ENCODE data around the gene TMCC1.
"Not testable (repeated sequence)": the region's sequence is repeated elsewhere in the genome, so short reads cannot be mapped to it uniquely, and the experiment has no call there.

Gene TMCC1

GRCh38 chr3:129836381-129837064, 57.0 kb downstream of the TMCC1 start:
- DNase-seq (ENCODE audit: low read depth, low spot score), result no peak

- DNase-seq (ENCODE audit: low read depth, low spot score), result no peak
Observed at GRCh38 chr3:129835198-129835597, 58.3 kb downstream of the TMCC1 start.

DNA sequence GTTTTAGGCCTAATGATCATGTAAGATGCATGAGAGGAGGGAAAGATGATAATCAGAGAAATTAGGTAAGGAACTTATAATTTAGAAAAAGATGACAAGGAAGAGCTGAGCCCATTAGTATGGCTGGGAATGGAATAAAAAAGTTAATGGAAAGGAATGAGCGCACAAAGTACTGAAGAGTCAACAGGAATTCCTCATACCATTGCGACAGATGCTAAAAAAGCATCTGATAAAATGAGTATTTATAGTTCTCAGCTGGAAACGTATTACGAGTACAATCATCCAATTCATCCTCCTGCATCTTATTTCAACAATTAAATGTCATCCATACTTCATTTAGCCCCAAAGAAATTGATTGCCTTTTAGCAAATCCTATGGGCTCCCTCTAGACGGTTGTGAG, 58.9 kb downstream of the TMCC1 start:
- no peak for DNase-seq (ENCODE audit: low read depth, low spot score)

GRCh38 chr3:129831942-129832341, 61.6 kb downstream of the TMCC1 start:
- DNase-seq (ENCODE audit: low read depth, low spot score), result not testable (repeated sequence)

DNA sequence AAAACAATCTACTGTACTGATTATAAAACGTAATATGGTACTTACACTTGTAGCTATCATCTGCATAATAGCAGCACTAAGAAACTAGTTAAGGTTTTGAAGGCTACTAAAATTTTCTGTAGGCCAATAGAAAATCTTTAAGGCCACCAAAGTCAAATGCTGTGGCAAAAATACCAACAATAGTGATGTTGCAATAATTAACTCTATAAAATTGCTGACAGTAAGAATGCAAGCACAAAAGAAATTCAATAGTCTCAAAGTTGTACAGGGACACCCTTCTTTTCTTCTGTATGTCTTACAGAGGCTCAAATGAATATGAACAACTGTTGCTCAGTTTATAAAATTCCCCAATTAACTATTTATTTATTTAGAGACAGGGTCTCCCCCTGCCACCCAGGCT, 62.0 kb downstream of the TMCC1 start:
- no peak for DNase-seq (ENCODE audit: low read depth, low spot score)

DNA sequence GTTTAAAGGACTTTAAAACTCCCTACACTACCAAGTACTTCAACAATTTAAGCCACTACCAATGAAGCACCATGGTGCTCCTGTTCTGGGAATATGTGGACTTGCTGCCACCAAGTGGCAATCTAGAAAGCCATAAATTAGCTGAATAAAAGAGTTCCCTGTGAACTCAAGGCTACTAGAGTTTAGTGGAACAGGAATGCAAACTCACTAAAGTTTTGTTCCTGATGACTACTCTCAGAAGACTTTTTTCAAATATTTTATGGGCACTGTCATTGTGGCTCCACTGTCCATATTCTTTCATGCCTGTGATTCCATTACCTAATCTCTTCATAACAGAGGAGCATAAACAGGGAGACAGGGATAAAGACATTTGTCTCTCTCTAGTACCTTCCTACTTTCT, 63.9 kb downstream of the TMCC1 start:
- peak; percentile 39 for DNase-seq (ENCODE audit: low read depth, low spot score)

GRCh38 chr3:129827765-129828164, 65.7 kb downstream of the TMCC1 start:
- DNase-seq (ENCODE audit: low read depth, low spot score), result no peak

- no peak for DNase-seq (ENCODE audit: low read depth, low spot score)
Observed at GRCh38 chr3:129824926-129825541, 68.5 kb downstream of the TMCC1 start.

DNA sequence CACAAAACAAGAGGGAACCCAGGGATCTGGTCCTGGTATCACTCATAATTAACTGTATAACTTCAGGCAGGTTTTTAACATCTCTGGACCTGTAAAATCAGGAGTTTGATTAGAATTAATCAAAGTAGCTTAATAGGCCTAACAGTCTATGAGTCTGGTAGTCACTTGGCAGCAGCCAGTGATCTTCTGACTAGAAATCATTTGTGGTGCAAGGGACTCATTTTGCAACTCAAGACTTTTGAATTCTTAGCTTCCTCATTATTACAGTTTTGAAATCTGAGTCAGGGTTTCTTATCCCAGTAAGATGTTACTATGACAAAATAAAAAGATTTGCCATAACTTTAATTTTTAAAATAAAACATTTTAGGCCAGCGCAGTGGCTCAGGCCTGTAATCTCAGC, 70.8 kb downstream of the TMCC1 start:
- DNase-seq (ENCODE audit: low read depth, low spot score), result no peak

DNA sequence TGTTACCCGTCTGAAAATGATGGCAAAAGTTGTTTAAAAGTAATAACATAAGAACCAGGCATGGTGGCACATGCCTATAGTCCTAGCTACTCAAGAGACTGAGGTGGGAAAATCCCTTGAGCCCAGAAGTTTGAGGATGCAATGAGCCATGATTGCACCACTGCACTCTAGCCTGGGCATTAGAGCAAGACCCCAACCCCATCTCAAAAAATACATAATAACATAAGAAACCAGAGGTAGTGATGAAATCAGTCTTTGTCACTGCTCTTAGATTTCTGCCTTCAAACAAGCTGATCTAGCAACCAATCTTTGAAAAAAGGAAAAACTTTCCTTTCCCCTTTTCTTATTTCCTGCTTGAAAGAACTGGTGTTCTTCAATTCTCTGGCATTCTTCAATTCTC, 71.3 kb downstream of the TMCC1 start:
- DNase-seq (ENCODE audit: low read depth, low spot score), result no peak

DNA sequence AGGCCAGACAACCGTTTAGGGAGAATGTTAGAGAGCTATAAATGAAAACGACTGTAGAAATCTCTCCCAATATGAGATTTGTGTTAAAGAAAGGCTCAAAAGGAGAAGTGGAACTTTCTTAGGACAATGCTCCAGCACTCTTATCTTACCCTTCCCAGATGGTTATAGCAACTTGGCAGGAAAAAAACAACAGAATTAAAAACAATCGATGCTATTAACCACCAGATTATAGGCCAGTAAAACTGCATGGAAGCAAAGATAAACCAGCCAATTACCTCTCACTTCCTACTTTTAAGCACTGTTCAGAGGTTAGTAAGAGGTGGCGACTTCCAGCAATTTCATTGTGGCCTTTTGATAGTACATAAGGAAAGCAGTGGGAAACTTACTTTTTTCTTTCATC, 72.9 kb downstream of the TMCC1 start:
- no peak for DNase-seq (ENCODE audit: low read depth, low spot score)

DNA sequence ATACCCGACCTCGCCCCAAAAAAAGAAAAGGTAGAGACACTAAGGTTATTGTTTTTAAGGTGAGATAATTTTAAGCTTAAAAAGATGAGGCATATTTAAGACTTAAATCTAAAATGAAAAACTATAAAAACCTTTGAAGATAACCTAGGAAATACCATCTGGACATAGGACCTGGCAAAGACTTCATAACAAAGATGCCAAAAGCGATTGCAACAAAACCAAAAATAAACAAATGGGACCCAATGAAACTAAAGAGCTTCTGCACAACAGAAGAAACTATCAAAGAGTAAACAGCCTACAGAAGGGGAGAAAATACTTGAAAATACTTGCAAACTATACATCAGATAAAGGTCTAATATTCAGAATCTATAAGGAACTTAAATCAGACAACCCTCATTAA, 80.9 kb downstream of the TMCC1 start:
- DNase-seq (ENCODE audit: low read depth, low spot score), result no peak

- DNase-seq (ENCODE audit: low read depth, low spot score), result no peak
Observed at GRCh38 chr3:129809297-129809696, 84.2 kb downstream of the TMCC1 start.

GRCh38 chr3:129796146-129796545, 97.4 kb downstream of the TMCC1 start:
- no peak for DNase-seq (ENCODE audit: low read depth, low spot score)

GRCh38 chr3:129795186-129796010, 98.1 kb downstream of the TMCC1 start:
- DNase-seq (ENCODE audit: low read depth, low spot score), result no peak

- no peak for DNase-seq (ENCODE audit: low read depth, low spot score)
Observed at GRCh38 chr3:129794311-129795185, 99.0 kb downstream of the TMCC1 start.

GRCh38 chr3:129793942-129794310, 99.6 kb downstream of the TMCC1 start:
- DNase-seq (ENCODE audit: low read depth, low spot score), result no peak

DNA sequence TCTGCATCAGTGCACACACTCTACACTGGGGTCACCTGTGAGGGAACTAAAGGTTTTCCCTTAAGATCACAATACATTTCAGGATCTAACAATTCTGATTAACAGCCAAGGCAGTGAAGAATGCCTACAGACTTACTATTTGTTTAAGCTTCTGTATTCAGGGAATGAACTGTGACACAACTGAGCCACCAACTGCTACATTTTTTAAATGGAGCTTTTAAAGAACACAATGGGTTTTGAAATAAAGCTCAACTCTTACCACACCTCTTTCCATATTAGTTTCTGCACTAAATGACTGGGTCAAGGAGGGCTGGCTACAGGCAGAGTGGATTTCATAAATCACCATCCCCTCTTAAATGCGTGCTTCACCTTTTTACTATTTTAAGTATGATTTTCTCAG, 100.2 kb downstream of the TMCC1 start:
- DNase-seq (ENCODE audit: low read depth, low spot score), result no peak

- no peak for DNase-seq (ENCODE audit: low read depth, low spot score)
Observed at GRCh38 chr3:129783470-129783869, 110.0 kb downstream of the TMCC1 start.

DNA sequence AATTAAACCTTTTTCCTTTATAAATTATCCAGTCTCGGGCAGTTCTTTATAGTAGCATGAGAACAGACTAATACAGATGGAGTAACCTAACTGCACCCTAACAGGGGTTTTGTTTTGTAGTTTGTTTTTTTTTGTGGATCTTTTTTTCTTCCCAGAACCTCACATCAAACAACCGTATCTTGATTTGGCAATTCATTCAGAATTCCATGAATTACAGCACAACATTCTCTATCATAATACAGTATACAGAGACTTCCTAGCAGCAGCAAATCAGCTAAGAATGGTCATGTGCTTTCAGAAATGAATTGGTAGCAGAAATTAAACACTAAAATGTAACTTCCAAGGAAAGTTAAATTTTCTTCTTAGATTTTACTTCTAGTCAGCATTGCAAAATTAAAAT, 114.6 kb downstream of the TMCC1 start:
- no peak for DNase-seq (ENCODE audit: low read depth, low spot score)

DNA sequence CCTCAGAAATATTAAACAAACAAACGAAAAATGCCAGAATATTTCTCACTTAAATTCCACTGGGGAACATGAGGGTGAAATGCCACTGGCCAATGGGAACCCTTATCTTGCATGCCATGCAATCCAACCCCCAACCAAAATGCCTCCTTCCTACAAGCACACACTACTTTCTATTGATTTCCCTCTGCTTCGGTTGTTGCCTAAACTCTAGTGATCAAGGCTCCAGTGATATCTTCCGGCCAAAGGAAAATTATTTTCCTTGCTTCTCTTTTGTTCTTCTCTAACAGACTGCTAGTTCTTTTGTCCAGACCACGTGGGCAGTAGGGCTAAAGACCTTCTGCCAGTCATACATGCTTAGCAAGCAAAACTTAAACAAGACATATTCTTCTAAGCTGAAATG, 115.7 kb downstream of the TMCC1 start:
- no peak for DNase-seq (ENCODE audit: low read depth, low spot score)

- no peak for DNase-seq (ENCODE audit: low read depth, low spot score)
Observed at GRCh38 chr3:129775870-129776269, 117.6 kb downstream of the TMCC1 start.
